Measurements from ENCODE around the gene YPEL1. TPM values are rescaled to one million over a fixed set of nuclear protein-coding genes. Genes with fewer than 3 reads are reported as not detected.

Gene YPEL1
- total and polyA plus RNA-seq, 10 of the 15 experiments (the other 5 are each of a cell fraction or from before 2014, with no cell fraction given) = 0.13 to 5.0 (median 1.6) TPM

DNA sequence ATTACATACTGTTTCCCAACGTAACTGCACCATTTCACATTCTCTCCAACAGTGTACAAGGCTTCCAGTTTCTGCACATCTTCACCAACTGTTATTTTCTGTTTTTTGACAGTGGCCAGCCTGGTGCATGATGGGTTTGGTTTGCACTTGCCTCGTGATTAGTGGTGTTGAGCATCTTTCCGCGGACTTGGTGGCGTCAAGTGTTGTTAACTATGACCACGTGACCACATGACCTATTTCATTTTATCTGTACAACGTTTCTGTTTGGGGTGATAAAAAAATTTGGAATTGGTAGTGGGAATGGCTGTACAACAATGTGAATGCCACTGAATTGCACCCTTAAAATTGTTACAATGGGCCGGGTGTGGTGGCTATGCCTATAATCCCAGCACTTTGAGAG lies 2.5 kb upstream of the YPEL1 start (continued):
- TF ChIP-seq ZBTB33 (IDR thresholded peaks at IDR 0.05) (no peak), ETV6 (conservative IDR thresholded peaks at IDR 0.05 in 1 of 2, IDR thresholded peaks at IDR 0.05 in 1 of 2; ENCODE audit: borderline replicate concordance in 1 of 2, low read depth in 1 of 2) (no peak), SUPT20H (IDR thresholded peaks at IDR 0.05; ENCODE audit: borderline replicate concordance, control insufficient read depth, low read depth, low read length) (no peak)

GRCh38 chr22:21736948-21737347 lies 1.4 kb upstream of the YPEL1 start:
- Histone ChIP-seq H3K9ac (ENCODE audit: control insufficient read depth, insufficient read depth, low read length) (no peak overlapping the region), H4K20me1 (ENCODE audit: control insufficient read depth, insufficient read depth) (no peaks in the 10 kb centered on the region), H3K27me3 (replicated peaks in 1 of 2; ENCODE audit: control insufficient read depth in 2 of 2, insufficient read depth in 2 of 2, low read length in 1 of 2) (no peaks in the 10 kb centered on the region), H3K4me1 (ENCODE audit: control insufficient read depth, insufficient read depth, low read length) (peaks cover 5% of the 10 kb centered on the region; the same call in 1 of the 2 replicates), H3K27ac (ENCODE audit: control insufficient read depth, insufficient read depth) (no peak overlapping the region), H3K36me3 (ENCODE audit: control insufficient read depth in 2 of 2, insufficient read depth in 2 of 2, low read length in 1 of 2) (no peaks in the 10 kb centered on the region), H2AFZ (ENCODE audit: control insufficient read depth, low read depth, low read length) (no peak overlapping the region), H3K79me2 (ENCODE audit: control insufficient read depth, insufficient read depth, low read length) (no peaks in the 10 kb centered on the region), H3K9me3 (replicated peaks; ENCODE audit: control insufficient read depth, insufficient read depth, low read length) (no peaks in the 10 kb centered on the region), H3K4me3 (no peak overlapping the region), H3K4me2 (ENCODE audit: control insufficient read depth, insufficient read depth) (no peak overlapping the region)
- BruUV-seq (replicated peaks) = no TSS peak
- POLR2A ChIA-PET = interaction anchor here (0.6 kb wide), 1 partner anchor 67 kb away, joined by 6 read pairs; no protein-coding TSS in a partner anchor
- SMC1A ChIA-PET (ENCODE audit: uncharacterized antibody, unreplicated experiment) = interaction anchor here (0.6 to 1.5 kb wide), 2 partner anchors 26 to 114 kb away, joined by 3 to 6 read pairs; no protein-coding TSS in a partner anchor
- no peak for ATAC-seq
- FAIRE-seq = no peak
- in situ Hi-C loops (cut with MboI) = no loop called here
- 91% methylated on average over 7 of the region's 9 CpGs for WGBS (ENCODE audit: insufficient coverage, insufficient replicate concordance, low lambda C conversion rate, missing lambda C conversion rate)
- DNase-seq (ENCODE audit: low read depth, low spot score) = no peak
- CTCF ChIA-PET = no interaction called here
- TF ChIP-seq NFXL1 (IDR thresholded peaks at IDR 0.05; ENCODE audit: borderline replicate concordance) (no peak), RFX5 (IDR thresholded peaks at IDR 0.05; ENCODE audit: low read depth, low read length) (no peak), PAX8 (IDR thresholded peaks at IDR 0.05) (no peak), ZBTB4 (CRISPR knock-in tag; IDR thresholded peaks at IDR 0.05) (no peak), BCL11A (IDR thresholded peaks at IDR 0.05; ENCODE audit: low read depth, low read length) (no peak), ZBTB40 (IDR thresholded peaks at IDR 0.05; ENCODE audit: borderline replicate concordance) (no peak), GABPA (IDR thresholded peaks at IDR 0.05; ENCODE audit: low read depth) (no peak)
- TF ChIP-seq, protein P1, sequence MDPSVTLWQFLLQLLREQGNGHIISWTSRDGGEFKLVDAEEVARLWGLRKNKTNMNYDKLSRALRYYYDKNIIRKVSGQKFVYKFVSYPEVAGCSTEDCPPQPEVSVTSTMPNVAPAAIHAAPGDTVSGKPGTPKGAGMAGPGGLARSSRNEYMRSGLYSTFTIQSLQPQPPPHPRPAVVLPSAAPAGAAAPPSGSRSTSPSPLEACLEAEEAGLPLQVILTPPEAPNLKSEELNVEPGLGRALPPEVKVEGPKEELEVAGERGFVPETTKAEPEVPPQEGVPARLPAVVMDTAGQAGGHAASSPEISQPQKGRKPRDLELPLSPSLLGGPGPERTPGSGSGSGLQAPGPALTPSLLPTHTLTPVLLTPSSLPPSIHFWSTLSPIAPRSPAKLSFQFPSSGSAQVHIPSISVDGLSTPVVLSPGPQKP (IDR thresholded peaks at IDR 0.05; ENCODE audit: low read depth, low read length) = no peak
- intact Hi-C loops (cut with micrococcal nuclease; ENCODE audit: unreplicated experiment) = no loop called here
- RAD21 ChIA-PET (ENCODE audit: unreplicated experiment) = no interaction called here

Measured in GM12878 (cell line).